MG63 (cell line): Measurements from ENCODE around the gene NAT14. TPM values are rescaled to one million over a fixed set of nuclear protein-coding genes. Genes with fewer than 3 reads are reported as not detected.

Experiments used
- DNase-seq: peaks from one replicate; pipeline ENCODE4 v3.0.0-alpha.2; 2020
- H3K27me3 ChIP-seq: fragments of 250-450 bp; sonication (Bioruptor Pico); 2 replicates; pipeline ENCODE4 v1.5.1; 2020; ENCODE audit warnings: mild to moderate bottlenecking, moderate library complexity
- H3K36me3 ChIP-seq: fragments of 250-450 bp; sonication (Bioruptor Pico); 2 replicates; pipeline ENCODE4 v1.5.1; 2020; ENCODE audit warnings: mild to moderate bottlenecking, moderate library complexity
- H3K4me3 ChIP-seq: fragments of 250-450 bp; sonication (Bioruptor Pico); 2 replicates; pipeline ENCODE4 v1.5.1; 2020; ENCODE audit warnings: mild to moderate bottlenecking, moderate library complexity
- H3K9me3 ChIP-seq: fragments of 250-450 bp; sonication (Bioruptor Pico); 2 replicates; pipeline ENCODE4 v1.5.1; 2020; ENCODE audit warnings: mild to moderate bottlenecking, moderate library complexity
- total RNA-seq: library from RNA; depleted of rRNA; stranded (reverse); fragments of >200 nt; shearing (Covaris generic); gene quantifications from 2 replicates; pipeline ENCODE4 v1.2.3, GENCODE V29; 2014; ENCODE audit warnings: low replicate concordance

NAT14 gene
- total RNA-seq, 1 experiment from 2014 or later, result 35.1 TPM

- DNase-seq, result peak; percentile 87
These were observed 18.7 kb downstream of the NAT14 start for GRCh38 chr19:55503502-55504251.

GRCh38 chr19:55504252-55504603, 19.2 kb downstream of the NAT14 start:
- peak overlapping the region; percentile 52 for H3K4me3 ChIP-seq
- no peaks in the 10 kb centered on the region for H3K27me3 ChIP-seq
- H3K36me3 ChIP-seq, result no peaks in the 10 kb centered on the region; the same call in 1 of the 2 replicates
- no peak for DNase-seq
- no peaks in the 10 kb centered on the region for H3K9me3 ChIP-seq

More at GRCh38 chr19:55503502-55504251, 18.7 kb downstream of the NAT14 start:
- H3K36me3 ChIP-seq, result no peaks in the 10 kb centered on the region; the same call in 1 of the 2 replicates
- peak overlapping the region; percentile 52 for H3K4me3 ChIP-seq
- no peaks in the 10 kb centered on the region for H3K9me3 ChIP-seq
- H3K27me3 ChIP-seq, result no peaks in the 10 kb centered on the region

- Histone ChIP-seq H3K27me3 (no peaks in the 10 kb centered on the region), H3K36me3 (no peaks in the 10 kb centered on the region; the same call in 1 of the 2 replicates), H3K9me3 (no peaks in the 10 kb centered on the region), H3K4me3 (no peak overlapping the region)
- no peak for DNase-seq
These were observed 20.0 kb downstream of the NAT14 start for GRCh38 chr19:55504981-55505380.

- Histone ChIP-seq H3K36me3 (no peaks in the 10 kb centered on the region; the same call in 1 of the 2 replicates), H3K27me3 (no peaks in the 10 kb centered on the region), H3K9me3 (no peaks in the 10 kb centered on the region), H3K4me3 (no peak overlapping the region)
- DNase-seq, result no peak
These were observed 23.1 kb downstream of the NAT14 start for GRCh38 chr19:55508120-55508519.

GRCh38 chr19:55516878-55517620, 32.1 kb downstream of the NAT14 start:
- no peaks in the 10 kb centered on the region for H3K27me3 ChIP-seq
- peak overlapping the region; percentile 15; the same call in 1 of the 2 replicates for H3K4me3 ChIP-seq
- no peaks in the 10 kb centered on the region for H3K9me3 ChIP-seq
- peak; percentile 87 for DNase-seq
- H3K36me3 ChIP-seq, result no peaks in the 10 kb centered on the region

- no peaks in the 10 kb centered on the region for H3K27me3 ChIP-seq
- peak; percentile 70 for DNase-seq
- H3K4me3 ChIP-seq, result no peak overlapping the region
- H3K36me3 ChIP-seq, result no peaks in the 10 kb centered on the region
- H3K9me3 ChIP-seq, result no peaks in the 10 kb centered on the region
These were observed 34.7 kb downstream of the NAT14 start for GRCh38 chr19:55519451-55520311.

- H3K36me3 ChIP-seq, result no peaks in the 10 kb centered on the region
- H3K9me3 ChIP-seq, result no peaks in the 10 kb centered on the region
- H3K27me3 ChIP-seq, result no peaks in the 10 kb centered on the region
- no peak for DNase-seq
- H3K4me3 ChIP-seq, result no peak overlapping the region
These were observed 35.8 kb downstream of the NAT14 start for GRCh38 chr19:55520691-55521292.

- H3K27me3 ChIP-seq, result no peaks in the 10 kb centered on the region
- no peaks in the 10 kb centered on the region; the same call in 1 of the 2 replicates for H3K9me3 ChIP-seq
- no peaks in the 10 kb centered on the region for H3K36me3 ChIP-seq
- DNase-seq, result no peak
- H3K4me3 ChIP-seq, result no peak overlapping the region
These were observed 40.5 kb downstream of the NAT14 start for GRCh38 chr19:55525289-55526101.

GRCh38 chr19:55526216-55527196, 41.5 kb downstream of the NAT14 start:
- peak; percentile 98 for DNase-seq
- no peaks in the 10 kb centered on the region for H3K36me3 ChIP-seq
- H3K9me3 ChIP-seq, result no peaks in the 10 kb centered on the region; the same call in 1 of the 2 replicates
- no peak overlapping the region for H3K4me3 ChIP-seq
- no peaks in the 10 kb centered on the region for H3K27me3 ChIP-seq

GRCh38 chr19:55527197-55528029, 42.4 kb downstream of the NAT14 start:
- Histone ChIP-seq H3K4me3 (no peak overlapping the region), H3K9me3 (no peaks in the 10 kb centered on the region; the same call in 1 of the 2 replicates), H3K27me3 (no peaks in the 10 kb centered on the region), H3K36me3 (no peaks in the 10 kb centered on the region)
- DNase-seq, result no peak

GRCh38 chr19:55528030-55528803, 43.2 kb downstream of the NAT14 start:
- DNase-seq, result no peak
- Histone ChIP-seq H3K4me3 (no peak overlapping the region), H3K27me3 (no peaks in the 10 kb centered on the region), H3K36me3 (no peaks in the 10 kb centered on the region), H3K9me3 (no peaks in the 10 kb centered on the region; the same call in 1 of the 2 replicates)

- H3K27me3 ChIP-seq, result no peaks in the 10 kb centered on the region
- DNase-seq, result no peak
- H3K9me3 ChIP-seq, result no peaks in the 10 kb centered on the region; the same call in 1 of the 2 replicates
- no peak overlapping the region for H3K4me3 ChIP-seq
- no peaks in the 10 kb centered on the region for H3K36me3 ChIP-seq
These were observed 44.7 kb downstream of the NAT14 start for GRCh38 chr19:55529636-55530234.

- Histone ChIP-seq H3K9me3 (no peaks in the 10 kb centered on the region; the same call in 1 of the 2 replicates), H3K36me3 (no peaks in the 10 kb centered on the region), H3K4me3 (no peak overlapping the region), H3K27me3 (no peaks in the 10 kb centered on the region)
- no peak for DNase-seq
These were observed 46.0 kb downstream of the NAT14 start for GRCh38 chr19:55530996-55531395.
